ENCODE measurements around the gene DVL3.

DVL3 gene

GRCh38 chr3:184177767-184178306, 22.7 kb downstream of the DVL3 start:
- no peak for DNase-seq

GRCh38 chr3:184178521-184179138, 23.5 kb downstream of the DVL3 start:
- no peak for DNase-seq

DNA sequence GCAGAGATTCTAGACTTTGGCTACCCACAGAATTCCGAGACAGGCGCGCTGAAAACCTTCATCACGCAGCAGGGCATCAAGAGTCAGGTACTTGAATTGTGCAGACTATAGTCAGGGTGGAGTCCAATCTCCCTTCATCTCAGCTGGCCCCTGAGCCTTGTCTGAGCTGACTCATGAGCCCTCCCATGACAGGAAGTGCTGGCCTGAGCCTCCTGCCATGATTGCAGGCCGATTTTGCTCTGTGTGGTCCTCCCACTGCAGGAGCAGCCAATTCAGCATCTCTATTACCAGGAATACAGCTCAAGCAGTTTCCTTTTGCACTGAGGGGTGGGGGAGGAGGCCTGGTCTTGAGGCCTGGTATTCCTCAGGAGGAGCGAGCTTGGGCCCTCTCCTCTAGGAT, 25.0 kb downstream of the DVL3 start:
- no peak for DNase-seq

GRCh38 chr3:184181596-184181995, 26.4 kb downstream of the DVL3 start:
- no peak for DNase-seq

DNA sequence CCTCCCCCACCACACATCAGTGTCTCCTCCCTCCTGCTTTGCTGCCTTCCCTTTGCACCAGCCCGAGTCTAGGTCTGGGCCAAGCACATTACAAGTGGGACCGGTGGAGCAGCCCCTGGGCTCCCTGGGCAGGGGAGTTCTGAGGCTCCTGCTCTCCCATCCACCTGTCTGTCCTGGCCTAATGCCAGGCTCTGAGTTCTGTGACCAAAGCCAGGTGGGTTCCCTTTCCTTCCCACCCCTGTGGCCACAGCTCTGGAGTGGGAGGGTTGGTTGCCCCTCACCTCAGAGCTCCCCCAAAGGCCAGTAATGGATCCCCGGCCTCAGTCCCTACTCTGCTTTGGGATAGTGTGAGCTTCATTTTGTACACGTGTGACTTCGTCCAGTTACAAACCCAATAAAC, 28.5 kb downstream of the DVL3 start:
- no peak for DNase-seq

DNA sequence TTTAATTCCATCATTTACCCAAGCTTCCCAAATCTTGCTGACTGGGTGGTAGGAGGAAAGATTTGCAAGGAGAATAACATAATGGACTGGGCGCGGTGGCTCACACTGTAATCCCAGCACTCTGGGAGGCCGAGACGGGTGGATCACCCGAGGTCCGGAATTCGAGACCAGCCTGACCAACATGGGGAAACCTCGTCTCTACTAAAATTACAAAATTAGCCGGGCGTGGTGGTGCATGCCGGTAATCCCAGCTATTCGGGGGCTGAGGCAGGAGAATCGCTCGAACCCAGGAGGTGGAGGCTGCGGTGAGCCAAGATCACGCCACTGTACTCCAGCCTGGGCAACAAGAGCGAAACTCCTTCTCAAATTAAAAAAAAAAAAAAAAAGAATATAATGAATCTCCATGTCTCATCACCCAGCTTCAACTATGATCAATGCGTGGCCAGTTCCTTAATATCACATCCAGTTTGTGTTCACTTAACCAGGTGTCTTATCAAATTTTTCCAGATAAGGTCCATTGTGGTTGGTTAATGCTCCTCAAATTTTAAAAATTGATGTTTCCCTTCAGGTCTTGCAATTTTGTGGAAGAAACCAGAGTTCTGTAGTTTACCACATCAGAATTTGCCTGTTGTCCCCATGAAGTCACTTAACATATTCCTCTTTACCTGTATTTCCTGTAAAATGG, 29.5 kb downstream of the DVL3 start:
- DNase-seq: no peak

GRCh38 chr3:184185461-184186183, 30.4 kb downstream of the DVL3 start:
- DNase-seq: peak; percentile 99

GRCh38 chr3:184186184-184186901, 31.2 kb downstream of the DVL3 start, which contains the start of gene ABCF3:
Gene ABCF3, plus strand, starts transcription at chr3:184186199. Its CDS starts 9 bp downstream, at chr3:184186208.
- DNase-seq: no peak

- DNase-seq: no peak
These were observed 31.7 kb downstream of the DVL3 start for GRCh38 chr3:184186902-184187207.

DNA sequence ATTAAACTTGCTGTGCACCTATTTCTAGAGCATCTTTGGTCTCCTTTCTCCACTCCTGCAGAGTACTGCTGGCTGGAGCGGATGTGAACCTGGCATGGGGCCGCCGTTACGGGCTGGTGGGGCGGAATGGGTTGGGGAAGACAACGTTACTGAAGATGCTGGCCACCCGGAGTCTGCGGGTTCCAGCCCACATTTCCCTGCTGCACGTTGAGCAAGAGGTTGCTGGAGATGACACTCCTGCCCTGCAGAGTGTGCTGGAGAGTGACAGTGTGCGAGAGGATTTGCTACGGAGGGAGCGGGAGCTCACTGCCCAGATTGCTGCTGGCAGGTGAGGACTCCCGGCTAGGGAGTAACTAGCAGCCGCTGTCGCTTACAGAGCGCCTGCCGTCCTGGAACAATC, 32.9 kb downstream of the DVL3 start:
- DNase-seq: no peak

DNA sequence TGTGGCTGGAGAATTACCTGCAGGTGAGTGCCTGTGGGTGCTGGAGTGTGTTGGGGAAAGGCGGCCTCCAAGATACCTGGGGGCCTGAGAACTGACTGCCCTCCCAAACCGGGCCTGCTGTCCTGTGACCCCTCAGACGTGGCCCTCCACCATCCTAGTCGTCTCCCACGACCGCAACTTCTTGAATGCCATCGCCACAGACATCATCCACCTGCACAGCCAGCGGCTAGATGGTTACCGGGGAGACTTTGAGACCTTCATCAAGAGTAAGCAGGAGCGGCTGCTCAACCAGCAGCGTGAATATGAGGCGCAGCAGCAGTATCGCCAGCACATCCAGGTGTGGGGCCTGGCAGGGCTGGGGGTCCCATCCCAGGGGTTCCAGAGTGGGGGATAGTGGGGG, 34.2 kb downstream of the DVL3 start:
- no peak for DNase-seq

- DNase-seq: no peak
These were observed 37.7 kb downstream of the DVL3 start for GRCh38 chr3:184192889-184193288.

DNA sequence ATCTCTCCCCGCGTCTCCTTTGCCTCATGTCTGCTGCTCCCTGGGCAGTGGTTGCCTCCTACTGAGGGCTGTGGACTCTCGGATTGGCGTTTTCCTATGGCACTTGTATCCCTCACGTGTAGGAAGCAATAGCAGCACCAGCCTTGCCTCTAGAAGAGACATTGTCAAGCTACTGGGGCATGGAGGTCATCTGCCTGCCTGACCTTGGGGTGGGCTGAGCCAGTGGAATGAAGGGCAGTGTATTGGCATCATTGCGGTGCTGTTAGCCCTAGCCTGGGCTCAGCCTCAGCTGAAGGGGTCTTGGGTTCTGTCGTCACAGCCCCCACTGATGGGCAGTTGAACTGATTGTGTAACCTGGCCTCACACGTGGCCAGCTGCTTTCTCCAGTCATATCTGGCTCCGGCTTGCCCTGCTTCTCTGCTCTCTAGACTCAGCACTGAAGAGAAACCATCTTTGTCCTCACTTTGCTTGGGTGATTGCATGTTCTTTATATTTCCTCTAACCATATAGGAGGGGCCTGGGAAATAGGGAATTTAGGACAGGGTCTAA, 38.9 kb downstream of the DVL3 start:
- no peak for DNase-seq

- DNase-seq: no peak
These were observed 41.4 kb downstream of the DVL3 start for GRCh38 chr3:184196536-184196935.

GRCh38 chr3:184198509-184198908, 43.3 kb downstream of the DVL3 start:
- DNase-seq: no peak

DNA sequence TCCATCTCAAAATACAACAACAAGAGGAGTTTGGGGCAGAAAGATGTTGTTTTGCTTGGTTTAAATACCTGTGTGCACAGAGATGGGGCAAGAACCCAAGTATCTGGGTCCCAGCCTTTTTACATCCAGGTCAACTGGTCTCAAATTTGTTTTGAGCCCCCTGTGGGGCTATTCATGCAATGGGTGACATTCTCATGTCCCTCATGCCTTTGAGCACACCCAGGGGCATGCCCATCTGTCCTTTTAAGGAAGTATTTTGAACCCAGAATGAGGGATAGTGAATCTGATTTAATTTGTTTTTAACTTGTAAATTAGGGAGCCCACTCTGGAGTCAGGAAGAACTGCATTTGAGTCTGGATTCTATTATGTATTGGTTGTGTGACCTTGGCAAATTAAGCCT, 45.6 kb downstream of the DVL3 start:
- no peak for DNase-seq

DNA sequence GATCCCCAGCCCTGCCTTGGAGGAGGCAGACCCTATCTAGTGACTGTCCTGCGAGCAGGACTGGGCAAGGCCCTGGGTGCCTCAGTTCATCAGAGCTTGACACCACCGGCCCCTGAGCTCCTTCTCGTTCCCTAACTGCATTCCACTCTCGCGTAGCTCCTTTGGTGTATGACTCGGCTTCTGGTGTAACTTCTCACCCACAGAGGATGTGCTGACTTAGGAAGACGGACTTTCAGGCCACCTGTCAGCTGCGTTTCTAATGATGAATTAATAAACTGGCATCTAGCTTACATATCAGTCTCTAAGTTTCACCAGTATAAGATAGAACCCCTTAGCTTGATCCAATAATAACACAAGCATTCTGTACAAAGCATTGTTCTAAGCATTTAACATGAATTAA, 48.3 kb downstream of the DVL3 start:
- no peak for DNase-seq

DNA sequence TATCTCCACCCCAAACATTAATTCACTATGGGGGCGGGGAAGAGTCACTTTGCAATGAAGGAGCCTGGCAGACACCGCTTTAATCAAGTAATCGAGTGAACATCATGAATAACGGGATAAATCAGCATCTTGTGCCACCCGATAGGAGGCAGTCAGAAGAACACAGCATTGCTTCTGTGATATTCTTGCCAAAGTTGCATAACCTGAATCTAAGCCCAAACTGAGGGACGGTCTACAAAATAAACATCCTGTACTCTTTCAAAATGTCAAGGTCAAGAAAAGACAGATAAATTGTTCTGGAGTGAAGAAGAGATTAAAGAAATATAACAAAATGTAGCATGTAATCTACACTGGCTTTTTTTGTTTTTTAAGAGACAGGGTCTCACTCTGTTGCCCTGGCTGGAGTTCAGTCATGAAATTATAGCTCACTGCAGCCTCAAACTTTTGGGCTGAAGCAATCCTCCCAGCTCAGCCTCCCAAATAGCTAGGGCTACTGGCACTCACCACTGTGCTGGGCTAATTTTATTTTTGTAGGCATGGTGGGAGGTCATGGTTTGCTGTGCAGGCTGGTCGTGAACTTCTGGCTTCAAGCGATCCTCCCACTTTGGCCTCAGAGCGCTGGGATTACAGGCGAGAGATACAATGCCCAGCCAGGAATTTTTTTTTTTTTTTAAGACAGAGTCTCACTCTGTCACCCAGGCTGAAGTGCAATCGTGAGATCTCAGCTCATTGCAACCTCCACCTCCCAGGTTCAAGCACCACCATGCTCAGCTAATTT, 54.2 kb downstream of the DVL3 start:
- DNase-seq: no peak

DNA sequence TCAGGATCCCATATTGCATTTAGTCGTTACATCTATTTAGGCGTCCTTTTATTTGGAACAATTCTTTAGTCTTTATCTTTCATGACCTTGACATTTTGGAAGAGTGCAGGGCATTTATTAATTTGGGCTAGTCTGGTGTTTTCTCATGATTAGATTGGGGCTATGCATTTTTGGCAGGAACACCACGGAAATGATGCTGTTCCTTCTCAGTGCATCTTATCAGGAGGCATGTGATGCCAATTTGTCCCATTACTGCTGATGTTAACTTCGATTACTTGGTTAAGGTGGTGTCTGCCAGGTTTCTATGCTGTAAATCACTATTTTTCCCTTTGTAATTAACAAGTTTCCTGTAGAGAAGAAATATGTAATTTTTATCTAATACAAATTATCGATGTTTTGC, 56.1 kb downstream of the DVL3 start:
- no peak for DNase-seq

DNA sequence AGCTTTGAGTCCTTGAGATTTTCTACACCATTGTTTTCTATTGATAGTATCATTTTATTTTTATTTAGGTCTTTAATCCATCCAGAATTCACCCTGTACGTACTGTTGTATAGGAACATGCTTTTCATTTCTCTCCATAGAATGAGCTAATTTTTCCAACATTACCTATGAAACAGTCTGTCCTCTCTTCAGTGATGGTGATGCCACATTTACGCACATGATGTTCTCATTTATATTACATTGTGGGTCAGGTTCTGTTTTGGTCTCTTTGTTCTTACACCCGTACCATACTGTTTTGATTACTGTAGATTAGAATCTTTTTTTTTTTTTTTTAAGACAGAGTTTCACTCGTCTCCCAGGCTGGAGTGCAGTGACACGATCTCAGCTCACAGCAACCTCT, 56.5 kb downstream of the DVL3 start:
- DNase-seq: no peak

DNA sequence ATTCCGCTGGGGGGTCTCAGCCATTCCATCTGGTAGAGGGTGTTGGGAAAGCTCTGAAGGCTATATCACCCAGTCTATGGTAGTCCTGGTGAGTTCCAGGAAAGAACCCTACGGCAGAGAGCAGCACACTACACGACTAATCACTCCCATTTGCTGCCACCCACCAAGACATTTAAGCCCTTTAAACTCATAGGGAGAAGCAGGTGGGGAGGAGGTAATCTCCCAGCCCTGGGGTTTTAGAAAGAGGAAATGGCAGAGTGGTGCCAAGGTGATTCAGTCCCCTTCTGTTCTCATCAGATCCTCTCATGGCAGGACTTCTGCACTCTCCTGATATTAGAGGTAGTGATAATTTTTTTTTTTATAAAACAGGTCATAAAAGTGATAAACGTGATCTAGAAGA, 63.6 kb downstream of the DVL3 start:
- DNase-seq: no peak

DNA sequence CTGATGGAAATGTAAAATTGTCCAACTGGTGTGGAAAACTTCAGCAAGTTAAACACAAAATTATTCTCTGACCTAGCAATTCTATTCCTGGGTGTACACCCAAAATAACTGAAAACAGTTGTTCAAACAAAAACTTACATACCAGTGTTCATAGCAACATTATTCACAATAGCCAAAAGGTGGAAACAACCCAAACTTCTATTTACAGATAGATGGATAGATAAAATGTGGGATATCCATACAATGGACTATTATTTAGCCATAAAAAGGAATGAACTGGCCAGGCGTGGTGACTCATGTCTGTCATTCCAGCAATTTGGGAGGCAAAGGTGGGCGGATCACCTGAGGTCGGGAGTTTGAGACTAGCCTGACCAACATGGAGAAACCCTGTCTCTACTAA, 67.3 kb downstream of the DVL3 start:
- DNase-seq: no peak

All from activated naive CD4-positive, alpha-beta T cell treated with Interleukin-2 at 50 U/mL for 16 hours (primary cell).